Transverse colon (tissue), 4 donors: ENCODE results near the gene LRRC46. TPM values are rescaled to one million over a fixed set of nuclear protein-coding genes. Genes with fewer than 3 reads are reported as not detected.

Source experiments
- DNase-seq: peaks from one replicate; pipeline ENCODE4 v3.0.0-alpha.2; 2019
- H3K27ac ChIP-seq, 4 donors: fragments of 200-600 bp; sonication (generic); 2 replicates each; pipeline ENCODE4 v1.5.1; 2016 to 2018; ENCODE audit warnings: inconsistent platforms in 4 of 4
- H3K27me3 ChIP-seq: fragments of 200-600 bp; sonication (generic); 2 replicates; pipeline ENCODE4 v1.5.1; 2017; ENCODE audit warnings: inconsistent platforms
- H3K36me3 ChIP-seq, 4 donors: fragments of 200-600 bp; sonication (generic); 2 replicates each; pipeline ENCODE4 v1.5.1; 2017 to 2019; ENCODE audit warnings: inconsistent platforms in 4 of 4
- H3K4me1 ChIP-seq, 4 donors: fragments of 200-600 bp; sonication (generic); 2 replicates each; pipeline ENCODE4 v1.5.1; 2017 to 2020; ENCODE audit warnings: inconsistent platforms in 4 of 4
- H3K4me3 ChIP-seq, 4 donors: fragments of 200-600 bp; sonication (generic); 1 replicate in 1 of 4; 2 replicates in 3 of 4; pipeline versions ENCODE4 v1.5.1 to v1.6.1; 2017 to 2019; ENCODE audit warnings: inconsistent platforms in 4 of 4
- H3K9me3 ChIP-seq, 2 donors: fragments of 200-600 bp; sonication (generic); 2 replicates each; pipeline ENCODE4 v1.5.1; 2017 to 2019; ENCODE audit warnings: inconsistent platforms in 2 of 2
- EP300 ChIP-seq: sonication (generic); formaldehyde crosslinking; IDR thresholded peaks from one replicate; pipeline ENCODE4 v1.6.1; 2017; ENCODE audit warnings: antibody characterized with exemption, low read depth
- POLR2A ChIP-seq: fragments of 450-650 bp; IDR thresholded peaks from one replicate; pipeline ENCODE4 v1.6.1; 2016; ENCODE audit warnings: antibody characterized with exemption, mild to moderate bottlenecking, moderate library complexity
- POLR2AphosphoS5 ChIP-seq, 3 donors: sonication (generic); formaldehyde crosslinking; IDR thresholded peaks; one replicate each; pipeline ENCODE4 v1.6.1; 2016; ENCODE audit warnings: antibody characterized with exemption in 3 of 3
- WGBS, 2 donors: methylation state at CpG; one replicate each; pipeline ENCODE4 v1.1.5; 2018; ENCODE audit warnings: low coverage in 1 of 2; 5-methylcytosine and 5-hydroxymethylcytosine counted together
- in situ Hi-C, 4 donors: fragments of 200-750 bp; cut with MboI; loops; one replicate each; pipeline versions ENCODE4 v1.15.0 to v1.15.1; 2017; ENCODE audit warnings: low sequenced_read_pairs in 3 of 4, low pct_ligation_motif_present in 1 of 4, low pct_unique_long_range_greater_than_20kb in 1 of 4
- intact Hi-C: fragments of 100-400 bp; cut with DNase I; formaldehyde crosslinking; loops from one replicate; pipeline ENCODE4 v1.15.1; 2023; ENCODE audit warnings: low total_unique reads
- total RNA-seq, 4 donors: library from RNA; depleted of rRNA; stranded (reverse); fragments of >200 nt; gene quantifications; one replicate each; pipeline ENCODE4 v1.1.0, GENCODE V29; 2016
- TF ChIP-seq, protein P1 (sequence below), 5 experiments: fragments of 200-600 bp in 3 of 5; fragments of 450-650 bp in 2 of 5; sonication (generic) in 3 of 5; IDR thresholded peaks; 1 replicate in 2 of 5; 2 replicates in 3 of 5; pipeline ENCODE4 v1.5.1; 2016 to 2017; ENCODE audit warnings: antibody characterized with exemption in 5 of 5, inconsistent platforms in 3 of 5, mild to moderate bottlenecking in 2 of 5, moderate library complexity in 1 of 5

Gene LRRC46
- total RNA-seq, 4 donors from 2014 or later, result 0.48 to 0.80 TPM; not detected in 2

DNA sequence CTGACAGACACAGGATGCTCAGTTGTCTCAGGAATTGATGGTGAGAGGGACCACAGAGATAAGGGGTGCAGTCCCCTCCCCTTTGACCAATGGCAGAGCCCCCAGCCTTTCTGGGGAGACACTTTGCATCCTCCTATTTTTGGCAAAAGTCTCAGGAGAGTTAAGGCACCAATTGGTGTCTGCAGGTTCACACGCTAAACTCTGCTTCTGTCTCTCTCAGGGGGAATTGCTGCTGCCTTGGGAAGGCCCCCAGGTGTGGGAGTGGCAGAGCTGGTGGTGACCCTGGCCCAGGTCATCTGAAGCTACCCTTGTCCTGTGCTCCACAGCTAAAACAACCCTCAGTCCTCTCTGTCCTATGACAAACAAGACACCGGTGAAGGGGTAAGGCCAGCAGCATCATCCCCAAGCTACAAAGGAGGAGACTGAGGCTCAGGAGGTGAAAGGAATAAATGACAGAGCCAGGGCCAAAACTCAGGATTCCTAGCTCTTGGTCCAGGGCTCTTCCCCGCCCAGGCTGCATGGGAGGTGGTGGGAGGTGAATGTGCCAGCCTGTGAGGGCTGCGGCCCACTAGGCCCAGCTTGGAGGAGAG, 30.2 kb upstream of the LRRC46 start:
- Histone ChIP-seq H3K27ac (no peak overlapping the region), H3K27me3 (no peaks in the 10 kb centered on the region), H3K36me3 (no peaks in the 10 kb centered on the region), H3K4me3 (no peak overlapping the region), H3K9me3 (no peaks in the 10 kb centered on the region), H3K4me1 (no peaks in the 10 kb centered on the region)
- TF ChIP-seq, protein P1, sequence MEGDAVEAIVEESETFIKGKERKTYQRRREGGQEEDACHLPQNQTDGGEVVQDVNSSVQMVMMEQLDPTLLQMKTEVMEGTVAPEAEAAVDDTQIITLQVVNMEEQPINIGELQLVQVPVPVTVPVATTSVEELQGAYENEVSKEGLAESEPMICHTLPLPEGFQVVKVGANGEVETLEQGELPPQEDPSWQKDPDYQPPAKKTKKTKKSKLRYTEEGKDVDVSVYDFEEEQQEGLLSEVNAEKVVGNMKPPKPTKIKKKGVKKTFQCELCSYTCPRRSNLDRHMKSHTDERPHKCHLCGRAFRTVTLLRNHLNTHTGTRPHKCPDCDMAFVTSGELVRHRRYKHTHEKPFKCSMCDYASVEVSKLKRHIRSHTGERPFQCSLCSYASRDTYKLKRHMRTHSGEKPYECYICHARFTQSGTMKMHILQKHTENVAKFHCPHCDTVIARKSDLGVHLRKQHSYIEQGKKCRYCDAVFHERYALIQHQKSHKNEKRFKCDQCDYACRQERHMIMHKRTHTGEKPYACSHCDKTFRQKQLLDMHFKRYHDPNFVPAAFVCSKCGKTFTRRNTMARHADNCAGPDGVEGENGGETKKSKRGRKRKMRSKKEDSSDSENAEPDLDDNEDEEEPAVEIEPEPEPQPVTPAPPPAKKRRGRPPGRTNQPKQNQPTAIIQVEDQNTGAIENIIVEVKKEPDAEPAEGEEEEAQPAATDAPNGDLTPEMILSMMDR (IDR thresholded peaks at IDR 0.05), result no peak
- TF ChIP-seq POLR2A (no peak), EP300 (no peak), POLR2AphosphoS5 (IDR thresholded peaks at IDR 0.05) (no peak)
- in situ Hi-C loops (no loop called here), intact Hi-C loops (no loop called here)
- 80% methylated on average over 4 of the region's 4 CpGs; no CpG with 5 or more reads in 1 of the 2 donors for WGBS, 2 donors
- DNase-seq, result no peak

DNA sequence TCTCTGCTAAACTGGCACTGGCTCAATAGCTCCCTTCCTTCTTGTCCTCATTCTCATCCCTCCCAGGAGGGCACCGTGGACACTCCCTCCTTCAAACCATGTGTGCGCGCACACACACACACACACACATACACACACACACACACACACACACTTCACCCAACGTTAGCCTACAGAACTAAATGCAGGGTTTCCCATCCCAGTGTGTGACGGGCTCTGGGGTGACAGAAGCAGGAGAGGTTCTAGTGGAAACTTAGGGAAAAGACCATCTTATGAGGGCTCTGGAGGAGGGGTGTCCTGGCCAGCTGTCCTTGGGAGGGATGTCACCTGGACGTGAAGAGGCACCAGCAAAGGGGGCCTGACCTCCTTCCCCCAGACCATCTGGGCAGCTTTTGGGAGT, 29.6 kb upstream of the LRRC46 start:
- Histone ChIP-seq H3K4me3 (no peak overlapping the region), H3K4me1 (no peaks in the 10 kb centered on the region), H3K36me3 (no peaks in the 10 kb centered on the region), H3K9me3 (no peaks in the 10 kb centered on the region), H3K27ac (no peak overlapping the region), H3K27me3 (no peaks in the 10 kb centered on the region)
- in situ Hi-C loops, result no loop called here
- TF ChIP-seq POLR2A, result no peak
- TF ChIP-seq EP300, result no peak
- TF ChIP-seq, protein P1 (IDR thresholded peaks at IDR 0.05), result no peak
- no peak for TF ChIP-seq POLR2AphosphoS5 (IDR thresholded peaks at IDR 0.05)
- intact Hi-C loops, result no loop called here
- 44% methylated on average over 6 of the region's 6 CpGs; no CpG with 5 or more reads in 1 of the 2 donors for WGBS, 2 donors
- DNase-seq, result no peak

DNA sequence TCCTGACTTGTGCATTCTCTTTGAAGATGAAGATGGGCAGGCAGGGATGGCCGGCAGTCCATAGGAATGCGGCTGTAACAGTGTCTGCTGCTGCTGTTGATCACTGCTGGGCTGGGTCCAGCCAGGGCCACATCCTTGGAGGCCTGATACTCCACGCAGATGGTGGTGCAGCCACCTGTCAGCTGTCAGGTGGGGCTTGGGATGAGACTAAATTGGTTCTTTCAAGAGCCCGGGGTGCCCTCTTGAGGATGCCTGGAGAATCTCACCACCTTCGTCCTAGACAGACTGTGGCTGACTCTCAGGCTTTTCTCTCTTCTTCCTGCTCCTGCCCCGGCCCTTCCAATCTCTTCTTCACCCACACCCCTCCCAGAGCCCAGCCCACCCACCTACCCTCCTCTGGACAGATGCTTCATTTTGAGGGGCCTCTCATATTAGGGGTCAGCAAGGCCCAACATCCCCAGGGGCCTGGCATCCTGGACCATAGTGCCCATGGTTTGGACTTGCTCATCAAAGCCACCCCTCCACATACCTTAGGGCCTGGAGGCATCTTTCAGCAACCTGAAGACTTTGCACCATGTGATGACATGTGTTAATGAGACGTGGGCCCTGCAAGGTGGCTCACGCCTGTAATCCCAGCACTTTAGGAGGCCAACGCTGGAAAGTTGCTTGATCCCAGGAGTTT, 29.0 kb upstream of the LRRC46 start:
- 33% methylated on average over 9 of the region's 9 CpGs; no CpG with 5 or more reads in 1 of the 2 donors for WGBS, 2 donors
- intact Hi-C loops (no loop called here), in situ Hi-C loops (no loop called here)
- Histone ChIP-seq H3K9me3 (no peaks in the 10 kb centered on the region), H3K4me1 (no peaks in the 10 kb centered on the region), H3K27me3 (no peaks in the 10 kb centered on the region), H3K36me3 (peaks cover 0 to 6% (median 1%) of the 10 kb centered on the region in 4 donors), H3K27ac (no peak overlapping the region), H3K4me3 (no peak overlapping the region)
- no peak for TF ChIP-seq POLR2A
- TF ChIP-seq, protein P1 (IDR thresholded peaks at IDR 0.05), result peak; percentile 48 to 57 (median 53)
- DNase-seq, result peak; percentile 62

DNA sequence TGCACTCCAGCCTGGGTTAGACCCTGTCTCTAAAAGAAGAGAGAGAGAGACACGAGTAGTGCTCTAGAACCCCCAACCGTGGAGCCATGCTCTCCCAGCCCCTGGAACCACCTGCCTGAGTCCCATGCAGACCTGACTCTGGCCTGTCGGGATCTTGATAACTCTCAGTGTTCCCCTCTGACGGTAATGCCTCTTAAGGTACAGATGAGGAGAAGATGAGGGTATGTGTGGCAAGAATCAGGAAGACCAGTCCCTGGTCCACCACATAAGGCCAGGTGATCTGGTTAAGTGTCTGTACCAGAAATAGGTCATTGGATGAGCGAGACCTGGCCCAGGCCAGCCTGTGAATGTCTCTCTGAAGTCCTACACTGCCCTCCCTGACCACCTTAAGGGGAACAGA, 28.3 kb upstream of the LRRC46 start:
- H3K4me3 ChIP-seq, result no peak overlapping the region
- intact Hi-C loops, result no loop called here
- peaks cover 0 to 11% (median 5%) of the 10 kb centered on the region in 4 donors for H3K36me3 ChIP-seq
- H3K4me1 ChIP-seq, result no peaks in the 10 kb centered on the region
- in situ Hi-C loops, result no loop called here
- WGBS, 2 donors, result 62% methylated on average over 5 of the region's 5 CpGs; no CpG with 5 or more reads in 1 of the 2 donors
- DNase-seq, result no peak
- H3K9me3 ChIP-seq, result no peaks in the 10 kb centered on the region
- H3K27ac ChIP-seq, result no peak overlapping the region
- no peaks in the 10 kb centered on the region for H3K27me3 ChIP-seq
- TF ChIP-seq POLR2AphosphoS5 (IDR thresholded peaks at IDR 0.05) (no peak), EP300 (no peak)
- TF ChIP-seq, protein P1 (IDR thresholded peaks at IDR 0.05), result no peak
